Measurements from ENCODE around the gene FNDC8.

The FNDC8 gene

GRCh38 chr17:35161281-35161761 lies 39.9 kb downstream of the FNDC8 start:
- ChIA-PET CTCF (interaction anchor here (0.9 kb wide), 1 partner anchor 9 kb away, joined by 3 read pairs; no protein-coding TSS in a partner anchor), POLR2A (no interaction called here)
- no peak for TF ChIP-seq CTCF (IDR thresholded peaks at IDR 0.05; ENCODE audit: insufficient read depth, low read length, missing control alignments)
- DNase-seq (ENCODE audit: low read depth, low spot score): no peak
- H3K4me3 ChIP-seq (ENCODE audit: low read depth, low read length): no peak overlapping the region

GRCh38 chr17:35162755-35163154 lies 41.3 kb downstream of the FNDC8 start:
- H3K4me3 ChIP-seq (ENCODE audit: low read depth, low read length): no peak overlapping the region
- ChIA-PET CTCF (interaction anchor here (1.2 to 9.3 kb wide), 2 partner anchors 8 to 376 kb away, joined by 4 to 72 read pairs; partner anchors contain the start of gene SLFN12L), POLR2A (no interaction called here)
- TF ChIP-seq CTCF (IDR thresholded peaks at IDR 0.05; ENCODE audit: insufficient read depth, low read length, missing control alignments): no peak
- DNase-seq (ENCODE audit: low read depth, low spot score): no peak

GRCh38 chr17:35163886-35164285 lies 42.5 kb downstream of the FNDC8 start:
- CTCF ChIA-PET: interaction anchor here (1.2 to 9.3 kb wide), 2 partner anchors 370 to 375 kb away, joined by 5 to 72 read pairs; partner anchors contain the start of gene SLFN12L
- DNase-seq (ENCODE audit: low read depth, low spot score): no peak
- no peak for TF ChIP-seq CTCF (IDR thresholded peaks at IDR 0.05; ENCODE audit: insufficient read depth, low read length, missing control alignments)
- POLR2A ChIA-PET: no interaction called here
- no peak overlapping the region for H3K4me3 ChIP-seq (ENCODE audit: low read depth, low read length)

GRCh38 chr17:35164716-35165115 lies 43.3 kb downstream of the FNDC8 start:
- ChIA-PET CTCF (interaction anchor here (1.2 to 9.3 kb wide), 2 partner anchors 369 to 374 kb away, joined by 5 to 72 read pairs; partner anchors contain the start of gene SLFN12L), POLR2A (no interaction called here)
- no peak for TF ChIP-seq CTCF (IDR thresholded peaks at IDR 0.05; ENCODE audit: insufficient read depth, low read length, missing control alignments)
- DNase-seq (ENCODE audit: low read depth, low spot score): no peak
- no peak overlapping the region for H3K4me3 ChIP-seq (ENCODE audit: low read depth, low read length)

- ChIA-PET POLR2A (no interaction called here), CTCF (interaction anchor here (1.2 to 9.3 kb wide), 3 partner anchors 25 to 372 kb away, joined by 4 to 72 read pairs (median 17); partner anchors contain the start of gene SLFN12L)
- TF ChIP-seq CTCF (IDR thresholded peaks at IDR 0.05; ENCODE audit: insufficient read depth, low read length, missing control alignments): no peak
Observed at GRCh38 chr17:35166526-35166925, 45.1 kb downstream of the FNDC8 start.

GRCh38 chr17:35167046-35167445 lies 45.6 kb downstream of the FNDC8 start:
- no peak overlapping the region for H3K4me3 ChIP-seq (ENCODE audit: low read depth, low read length)
- no peak for TF ChIP-seq CTCF (IDR thresholded peaks at IDR 0.05; ENCODE audit: insufficient read depth, low read length, missing control alignments)
- no peak for DNase-seq (ENCODE audit: low read depth, low spot score)
- POLR2A ChIA-PET: no interaction called here
- CTCF ChIA-PET: interaction anchor here (1.2 to 9.3 kb wide), 3 partner anchors 26 to 371 kb away, joined by 4 to 72 read pairs (median 17); partner anchors contain the start of gene SLFN12L

More at GRCh38 chr17:35166526-35166925, 45.1 kb downstream of the FNDC8 start:
- no peak for DNase-seq (ENCODE audit: low read depth, low spot score)
- H3K4me3 ChIP-seq (ENCODE audit: low read depth, low read length): no peak overlapping the region
